SU-DHL-6 (cell line): Measurements from ENCODE around the gene ATP9B.

Experiments
- H2AFZ ChIP-seq: fragments of 200-600 bp; sonication (generic); 2 replicates; pipeline ENCODE4 v1.6.1; 2014; ENCODE audit warnings: low read depth, mild to moderate bottlenecking, moderate library complexity, mixed read lengths, antibody characterized with exemption, low read length; ENCODE audit not compliant: severe bottlenecking
- H3F3A ChIP-seq: fragments of 200-600 bp; shearing (Covaris generic); 2 replicates; pipeline ENCODE4 v1.6.0; 2016; ENCODE audit warnings: antibody characterized with exemption, mild to moderate bottlenecking; ENCODE audit not compliant: insufficient read depth
- H3K27ac ChIP-seq: fragments of 200-600 bp; sonication (generic); 2 replicates; pipeline ENCODE4 v1.5.1; 2016; ENCODE audit warnings: low read depth, mild to moderate bottlenecking, low read length, moderate library complexity, mixed read lengths
- H3K27me3 ChIP-seq: fragments of 200-600 bp; sonication (generic), shearing (Covaris generic); 2 replicates; pipeline ENCODE4 v1.6.0; 2014; ENCODE audit warnings: mild to moderate bottlenecking, low read length
- H3K36me3 ChIP-seq: fragments of 200-600 bp; sonication (generic); 2 replicates; pipeline ENCODE4 v1.6.1; 2014; ENCODE audit warnings: mild to moderate bottlenecking, low read length, mixed read lengths
- H3K4me2 ChIP-seq: fragments of 300-600, 200-600 bp; shearing (Covaris generic), sonication (generic); 2 replicates; pipeline ENCODE4 v1.6.0; 2014; ENCODE audit warnings: low read length, low read depth, mild to moderate bottlenecking; ENCODE audit not compliant: poor library complexity, severe bottlenecking
- H3K4me3 ChIP-seq: fragments of 200-600 bp; sonication (generic); 2 replicates; pipeline ENCODE4 v1.5.1; 2014; ENCODE audit warnings: antibody characterized with exemption, low read length, mild to moderate bottlenecking, mixed read lengths; ENCODE audit not compliant: insufficient read depth, poor library complexity, severe bottlenecking
- H3K79me2 ChIP-seq: fragments of 200-600 bp; sonication (generic); 2 replicates; pipeline ENCODE4 v1.6.1; 2014; ENCODE audit warnings: mild to moderate bottlenecking, low read length, moderate library complexity; ENCODE audit not compliant: insufficient read depth
- H3K9ac ChIP-seq: fragments of 200-600 bp; sonication (generic); 2 replicates; pipeline ENCODE4 v1.7.0; 2014; ENCODE audit warnings: mild to moderate bottlenecking, low read length
- H3K9me2 ChIP-seq: fragments of 200-600 bp; sonication (generic); replicated peaks from 2 replicates; pipeline ENCODE4 v1.6.1; 2014; ENCODE audit warnings: low read length; ENCODE audit not compliant: insufficient read depth
- H3K9me3 ChIP-seq: fragments of 200-600 bp; sonication (generic); 2 replicates; pipeline ENCODE4 v1.6.1; 2014; ENCODE audit warnings: low read length, mixed read lengths; ENCODE audit not compliant: insufficient read depth
- H4K20me1 ChIP-seq: fragments of 200-600 bp; sonication (generic); 2 replicates; pipeline ENCODE4 v1.6.1; 2014; ENCODE audit warnings: low read depth, mild to moderate bottlenecking, antibody characterized with exemption, low read length, moderate library complexity, mixed read lengths
- EZH2phosphoT487 ChIP-seq: fragments of 200-600 bp; sonication (generic), shearing (Covaris generic); conservative IDR thresholded peaks from 2 replicates; pipeline ENCODE4 v1.6.1; 2018; ENCODE audit warnings: mild to moderate bottlenecking, antibody characterized with exemption, low read length, moderate library complexity, mixed read lengths
- TF ChIP-seq, protein P1 (sequence below): fragments of 200-600 bp; sonication (generic); IDR thresholded peaks from one replicate; pipeline ENCODE4 v1.5.1; 2017; ENCODE audit warnings: antibody characterized with exemption, mild to moderate bottlenecking, low read length, moderate library complexity; ENCODE audit not compliant: insufficient read depth, poor library complexity, severe bottlenecking

The ATP9B gene

DNA sequence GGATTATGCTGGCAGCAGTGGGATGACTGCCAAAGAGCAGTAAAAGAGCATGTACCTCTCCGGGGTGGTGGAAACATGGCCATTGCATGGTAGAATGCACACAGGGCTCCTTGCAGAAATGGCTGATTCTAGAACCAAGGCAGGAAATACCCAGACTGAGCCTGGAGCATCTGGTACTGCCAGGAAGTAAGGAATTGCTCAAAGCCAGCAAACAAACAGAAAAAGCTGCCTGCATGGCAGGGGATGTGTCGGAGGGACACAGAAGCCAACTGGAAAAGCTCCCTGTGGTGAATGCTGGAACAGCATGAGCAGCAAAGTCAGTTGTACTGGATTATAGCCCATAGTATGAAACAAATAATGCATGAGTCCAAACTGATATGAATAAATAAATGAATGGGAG lies 248.5 kb downstream of the ATP9B start:
- no peaks in the 10 kb centered on the region for H3K79me2 ChIP-seq
- H3K27ac ChIP-seq = no peak overlapping the region
- no peak overlapping the region for H2AFZ ChIP-seq
- no peaks in the 10 kb centered on the region for H3F3A ChIP-seq
- no peak overlapping the region for H3K4me2 ChIP-seq
- no peak overlapping the region for H3K9ac ChIP-seq
- no peaks in the 10 kb centered on the region for H3K9me2 ChIP-seq
- H3K27me3 ChIP-seq = no peaks in the 10 kb centered on the region
- no peak for TF ChIP-seq EZH2phosphoT487
- TF ChIP-seq, protein P1, sequence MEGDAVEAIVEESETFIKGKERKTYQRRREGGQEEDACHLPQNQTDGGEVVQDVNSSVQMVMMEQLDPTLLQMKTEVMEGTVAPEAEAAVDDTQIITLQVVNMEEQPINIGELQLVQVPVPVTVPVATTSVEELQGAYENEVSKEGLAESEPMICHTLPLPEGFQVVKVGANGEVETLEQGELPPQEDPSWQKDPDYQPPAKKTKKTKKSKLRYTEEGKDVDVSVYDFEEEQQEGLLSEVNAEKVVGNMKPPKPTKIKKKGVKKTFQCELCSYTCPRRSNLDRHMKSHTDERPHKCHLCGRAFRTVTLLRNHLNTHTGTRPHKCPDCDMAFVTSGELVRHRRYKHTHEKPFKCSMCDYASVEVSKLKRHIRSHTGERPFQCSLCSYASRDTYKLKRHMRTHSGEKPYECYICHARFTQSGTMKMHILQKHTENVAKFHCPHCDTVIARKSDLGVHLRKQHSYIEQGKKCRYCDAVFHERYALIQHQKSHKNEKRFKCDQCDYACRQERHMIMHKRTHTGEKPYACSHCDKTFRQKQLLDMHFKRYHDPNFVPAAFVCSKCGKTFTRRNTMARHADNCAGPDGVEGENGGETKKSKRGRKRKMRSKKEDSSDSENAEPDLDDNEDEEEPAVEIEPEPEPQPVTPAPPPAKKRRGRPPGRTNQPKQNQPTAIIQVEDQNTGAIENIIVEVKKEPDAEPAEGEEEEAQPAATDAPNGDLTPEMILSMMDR = no peak
- no peaks in the 10 kb centered on the region for H3K36me3 ChIP-seq
- no peaks in the 10 kb centered on the region for H3K9me3 ChIP-seq
- no peaks in the 10 kb centered on the region for H4K20me1 ChIP-seq
- H3K4me3 ChIP-seq = no peak overlapping the region

DNA sequence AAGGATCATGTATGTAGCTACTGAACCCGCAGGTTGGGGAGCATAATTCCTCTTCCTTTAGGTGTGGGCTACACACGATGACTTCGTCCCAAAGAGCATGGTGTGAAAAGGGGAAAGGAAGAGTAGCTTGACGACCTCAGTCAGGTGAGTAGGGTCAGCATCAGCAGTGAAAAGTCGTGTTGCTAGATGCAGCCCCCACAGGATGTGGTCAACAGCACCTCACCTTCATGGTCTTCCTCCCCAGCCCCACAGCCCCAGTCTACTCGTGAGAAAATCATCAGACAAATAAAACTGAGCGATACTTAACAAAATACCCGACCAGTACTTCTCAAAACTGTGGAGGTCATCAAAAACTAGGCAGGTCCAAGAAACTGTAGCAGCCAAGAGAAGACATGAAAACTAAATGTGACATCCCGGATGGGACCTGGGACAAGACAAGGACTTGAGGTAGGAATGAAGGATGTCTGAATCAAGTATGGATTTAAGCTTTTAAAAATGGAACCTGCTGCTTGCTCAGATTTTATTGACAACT lies 249.0 kb downstream of the ATP9B start:
- Histone ChIP-seq H3K27me3 (no peaks in the 10 kb centered on the region), H2AFZ (no peak overlapping the region), H3K36me3 (no peaks in the 10 kb centered on the region), H3K4me2 (no peak overlapping the region), H3K27ac (no peak overlapping the region), H3K79me2 (no peaks in the 10 kb centered on the region), H3F3A (no peaks in the 10 kb centered on the region), H3K9me2 (no peaks in the 10 kb centered on the region), H3K9me3 (no peaks in the 10 kb centered on the region), H4K20me1 (no peaks in the 10 kb centered on the region), H3K9ac (no peak overlapping the region), H3K4me3 (no peak overlapping the region)
- TF ChIP-seq, protein P1 = no peak
- no peak for TF ChIP-seq EZH2phosphoT487

DNA sequence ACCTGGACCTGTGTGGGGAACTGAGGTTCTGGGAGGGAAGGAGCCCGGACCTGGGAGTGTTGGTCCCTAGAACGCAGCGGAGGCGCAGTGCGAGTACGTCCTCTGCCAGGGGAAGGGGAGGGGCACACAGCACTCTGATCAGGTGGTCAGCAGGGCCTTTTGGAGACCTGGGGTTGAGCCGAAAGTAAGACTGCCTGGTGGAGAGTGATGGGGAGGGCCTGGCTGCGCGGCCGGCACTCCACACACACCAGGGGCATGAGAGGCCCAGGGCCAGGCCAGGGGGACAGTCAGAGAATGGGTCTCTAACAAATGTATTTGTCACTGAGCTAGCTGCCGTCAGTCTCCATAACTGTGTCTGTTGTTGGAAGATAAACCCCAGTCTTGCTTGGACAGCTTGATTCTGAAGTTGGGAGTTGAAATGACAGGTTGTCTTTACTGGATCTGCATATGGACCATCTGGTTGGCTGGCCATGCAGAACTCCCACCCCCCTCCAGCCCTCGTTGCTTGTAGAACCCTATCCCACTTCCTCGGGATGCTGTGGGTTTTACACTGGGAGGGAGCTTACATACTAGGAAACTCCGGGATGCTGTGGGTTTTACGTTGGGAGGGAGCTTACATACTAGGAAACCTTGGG lies 251.1 kb downstream of the ATP9B start:
- Histone ChIP-seq H3K27ac (no peak overlapping the region), H3K36me3 (no peaks in the 10 kb centered on the region), H3K4me3 (no peak overlapping the region), H3K9me2 (no peaks in the 10 kb centered on the region), H2AFZ (no peak overlapping the region), H4K20me1 (no peaks in the 10 kb centered on the region), H3K9me3 (no peaks in the 10 kb centered on the region), H3K9ac (no peak overlapping the region), H3K4me2 (no peak overlapping the region), H3K27me3 (no peaks in the 10 kb centered on the region), H3F3A (no peaks in the 10 kb centered on the region), H3K79me2 (no peaks in the 10 kb centered on the region)
- no peak for TF ChIP-seq EZH2phosphoT487
- TF ChIP-seq, protein P1 = no peak
